Adrenal gland (tissue), 5 donors: Measurements from ENCODE around the gene CAND2.

Source experiments
- CTCF ChIP-seq, 6 experiments: fragments of 450-650 bp in 4 of 6; fragments of 200-600 bp in 2 of 6; sonication (generic) in 1 of 6; IDR thresholded peaks; 1 replicate in 5 of 6; 2 replicates in 1 of 6; pipeline versions ENCODE4 v1.5.1 to v1.8.0; 2016 to 2021; ENCODE audit warnings: antibody characterized with exemption in 6 of 6, mild to moderate bottlenecking in 2 of 6, moderate library complexity in 1 of 6
- POLR2A ChIP-seq, 2 donors: fragments of 450-650 bp; IDR thresholded peaks; one replicate each; pipeline ENCODE4 v1.6.1; 2017; ENCODE audit warnings: antibody characterized with exemption in 2 of 2, mild to moderate bottlenecking in 2 of 2, moderate library complexity in 1 of 2
- donor health status: DM: no; HTN: no; CAD: no.

- TF ChIP-seq CTCF (IDR thresholded peaks at IDR 0.05) (no peak), POLR2A (IDR thresholded peaks at IDR 0.05) (no peak)
Measured at GRCh38 chr3:12818773-12819172, 22.3 kb downstream of the CAND2 start.
